WTC11 (cell line): ENCODE data around the gene HPCAL1.

Source experiments
- ATF1 ChIP-seq: sonication (generic); formaldehyde crosslinking; IDR thresholded peaks from 2 replicates; pipeline ENCODE4 v1.8.1; 2023; ENCODE audit warnings: mild to moderate bottlenecking, moderate library complexity, missing genetic modification reagents
- ESRRA ChIP-seq: sonication (generic); formaldehyde crosslinking; IDR thresholded peaks from 2 replicates; pipeline ENCODE4 v1.8.1; 2022; ENCODE audit warnings: mild to moderate bottlenecking, missing genetic modification reagents, borderline replicate concordance
- ETV6 ChIP-seq: sonication (generic); formaldehyde crosslinking; IDR thresholded peaks from 2 replicates; pipeline ENCODE4 v1.8.1; 2022; ENCODE audit warnings: mild to moderate bottlenecking, missing genetic modification reagents
- FOXP1 ChIP-seq: sonication (generic); formaldehyde crosslinking; IDR thresholded peaks from 2 replicates; pipeline ENCODE4 v1.8.0; 2022; ENCODE audit warnings: missing genetic modification reagents, mild to moderate bottlenecking, moderate library complexity, borderline replicate concordance
- ZNF121 ChIP-seq: sonication (generic); formaldehyde crosslinking; IDR thresholded peaks from 2 replicates; pipeline ENCODE4 v1.8.0; 2023; ENCODE audit warnings: missing genetic modification reagents
- TF ChIP-seq, protein P1 (sequence below): fragments of 200-600 bp; IDR thresholded peaks from 2 replicates; pipeline ENCODE4 v1.8.0; 2022; ENCODE audit warnings: antibody characterized with exemption
- TF ChIP-seq, protein P2 (sequence below): sonication (generic); formaldehyde crosslinking; IDR thresholded peaks from 2 replicates; pipeline ENCODE4 v1.8.0; 2022; ENCODE audit warnings: mild to moderate bottlenecking, missing genetic modification reagents
- TF ChIP-seq, protein P3 (sequence below): sonication (generic); formaldehyde crosslinking; IDR thresholded peaks from 2 replicates; pipeline ENCODE4 v1.8.0; 2022; ENCODE audit warnings: mild to moderate bottlenecking, missing genetic modification reagents
- TF ChIP-seq, protein P4 (sequence below): sonication (generic); formaldehyde crosslinking; IDR thresholded peaks from 2 replicates; pipeline ENCODE4 v1.8.1; 2023; ENCODE audit warnings: mild to moderate bottlenecking, moderate library complexity, missing genetic modification reagents

DNA sequence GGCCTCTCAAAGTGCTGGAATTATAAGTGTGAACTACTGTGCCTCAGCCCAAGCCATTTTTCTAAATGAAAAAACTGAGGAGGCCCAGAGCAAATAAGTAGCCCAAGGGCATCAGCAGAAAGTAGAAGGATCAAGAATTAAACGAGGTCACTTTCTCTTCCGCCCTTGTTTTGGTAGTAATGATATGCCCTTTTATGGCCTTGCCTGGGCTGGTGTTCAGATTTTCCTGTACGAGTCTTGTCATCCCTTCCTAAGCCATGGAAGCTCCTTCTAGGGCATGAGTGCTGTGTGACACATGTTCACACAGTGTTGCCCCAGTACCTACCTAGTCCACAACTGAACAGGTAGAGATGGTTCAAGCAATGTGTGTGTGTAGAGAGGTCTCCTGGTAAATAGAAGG is 6.6 kb downstream of the HPCAL1 start:
- TF ChIP-seq, protein P1, sequence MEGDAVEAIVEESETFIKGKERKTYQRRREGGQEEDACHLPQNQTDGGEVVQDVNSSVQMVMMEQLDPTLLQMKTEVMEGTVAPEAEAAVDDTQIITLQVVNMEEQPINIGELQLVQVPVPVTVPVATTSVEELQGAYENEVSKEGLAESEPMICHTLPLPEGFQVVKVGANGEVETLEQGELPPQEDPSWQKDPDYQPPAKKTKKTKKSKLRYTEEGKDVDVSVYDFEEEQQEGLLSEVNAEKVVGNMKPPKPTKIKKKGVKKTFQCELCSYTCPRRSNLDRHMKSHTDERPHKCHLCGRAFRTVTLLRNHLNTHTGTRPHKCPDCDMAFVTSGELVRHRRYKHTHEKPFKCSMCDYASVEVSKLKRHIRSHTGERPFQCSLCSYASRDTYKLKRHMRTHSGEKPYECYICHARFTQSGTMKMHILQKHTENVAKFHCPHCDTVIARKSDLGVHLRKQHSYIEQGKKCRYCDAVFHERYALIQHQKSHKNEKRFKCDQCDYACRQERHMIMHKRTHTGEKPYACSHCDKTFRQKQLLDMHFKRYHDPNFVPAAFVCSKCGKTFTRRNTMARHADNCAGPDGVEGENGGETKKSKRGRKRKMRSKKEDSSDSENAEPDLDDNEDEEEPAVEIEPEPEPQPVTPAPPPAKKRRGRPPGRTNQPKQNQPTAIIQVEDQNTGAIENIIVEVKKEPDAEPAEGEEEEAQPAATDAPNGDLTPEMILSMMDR = no peak
- no peak for TF ChIP-seq FOXP1 (CRISPR knock-in tag)
- TF ChIP-seq, protein P2, sequence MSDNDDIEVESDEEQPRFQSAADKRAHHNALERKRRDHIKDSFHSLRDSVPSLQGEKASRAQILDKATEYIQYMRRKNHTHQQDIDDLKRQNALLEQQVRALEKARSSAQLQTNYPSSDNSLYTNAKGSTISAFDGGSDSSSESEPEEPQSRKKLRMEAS = no peak
- TF ChIP-seq, protein P3, sequence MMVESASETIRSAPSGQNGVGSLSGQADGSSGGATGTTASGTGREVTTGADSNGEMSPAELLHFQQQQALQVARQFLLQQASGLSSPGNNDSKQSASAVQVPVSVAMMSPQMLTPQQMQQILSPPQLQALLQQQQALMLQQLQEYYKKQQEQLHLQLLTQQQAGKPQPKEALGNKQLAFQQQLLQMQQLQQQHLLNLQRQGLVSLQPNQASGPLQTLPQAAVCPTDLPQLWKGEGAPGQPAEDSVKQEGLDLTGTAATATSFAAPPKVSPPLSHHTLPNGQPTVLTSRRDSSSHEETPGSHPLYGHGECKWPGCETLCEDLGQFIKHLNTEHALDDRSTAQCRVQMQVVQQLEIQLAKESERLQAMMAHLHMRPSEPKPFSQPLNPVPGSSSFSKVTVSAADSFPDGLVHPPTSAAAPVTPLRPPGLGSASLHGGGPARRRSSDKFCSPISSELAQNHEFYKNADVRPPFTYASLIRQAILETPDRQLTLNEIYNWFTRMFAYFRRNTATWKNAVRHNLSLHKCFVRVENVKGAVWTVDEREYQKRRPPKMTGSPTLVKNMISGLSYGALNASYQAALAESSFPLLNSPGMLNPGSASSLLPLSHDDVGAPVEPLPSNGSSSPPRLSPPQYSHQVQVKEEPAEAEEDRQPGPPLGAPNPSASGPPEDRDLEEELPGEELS (CRISPR knock-in tag) = no peak
- TF ChIP-seq, protein P4, sequence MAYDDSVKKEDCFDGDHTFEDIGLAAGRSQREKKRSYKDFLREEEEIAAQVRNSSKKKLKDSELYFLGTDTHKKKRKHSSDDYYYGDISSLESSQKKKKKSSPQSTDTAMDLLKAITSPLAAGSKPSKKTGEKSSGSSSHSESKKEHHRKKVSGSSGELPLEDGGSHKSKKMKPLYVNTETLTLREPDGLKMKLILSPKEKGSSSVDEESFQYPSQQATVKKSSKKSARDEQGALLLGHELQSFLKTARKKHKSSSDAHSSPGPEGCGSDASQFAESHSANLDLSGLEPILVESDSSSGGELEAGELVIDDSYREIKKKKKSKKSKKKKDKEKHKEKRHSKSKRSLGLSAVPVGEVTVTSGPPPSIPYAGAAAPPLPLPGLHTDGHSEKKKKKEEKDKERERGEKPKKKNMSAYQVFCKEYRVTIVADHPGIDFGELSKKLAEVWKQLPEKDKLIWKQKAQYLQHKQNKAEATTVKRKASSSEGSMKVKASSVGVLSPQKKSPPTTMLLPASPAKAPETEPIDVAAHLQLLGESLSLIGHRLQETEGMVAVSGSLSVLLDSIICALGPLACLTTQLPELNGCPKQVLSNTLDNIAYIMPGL (CRISPR knock-in tag) = no peak
- no peak for TF ChIP-seq ETV6 (CRISPR knock-in tag)
- TF ChIP-seq ATF1 (CRISPR knock-in tag) = no peak
- TF ChIP-seq ESRRA (CRISPR knock-in tag) = no peak
- no peak for TF ChIP-seq ZNF121 (CRISPR knock-in tag)
